Endothelial cell of umbilical vein (primary cell): ENCODE measurements around the gene TMEM126A.

Experiments used
- CTCF ChIP-seq, 2 donors: IDR thresholded peaks; 1 replicate in 1 of 2; 2 replicates in 1 of 2; pipeline ENCODE4 v1.5.1; 2011; ENCODE audit warnings: low read length in 2 of 2, mild to moderate bottlenecking in 2 of 2, moderate library complexity in 2 of 2, control low read depth in 1 of 2, inconsistent platforms in 1 of 2, low read depth in 1 of 2; ENCODE audit not compliant: insufficient read depth in 1 of 2; ENCODE audit errors: extremely low read depth in 1 of 2
- EZH2 ChIP-seq: IDR thresholded peaks from 2 replicates; pipeline ENCODE4 v1.6.1; 2012; ENCODE audit warnings: borderline replicate concordance, low read depth, mild to moderate bottlenecking, moderate library complexity, low read length, inconsistent platforms; ENCODE audit not compliant: severe bottlenecking
- GATA2 ChIP-seq: IDR thresholded peaks from 2 replicates; pipeline ENCODE4 v1.7.0; 2011; ENCODE audit warnings: low read depth, mild to moderate bottlenecking, moderate library complexity, mixed read lengths, low read length; ENCODE audit not compliant: insufficient read length, insufficient read depth
- MAX ChIP-seq: IDR thresholded peaks from 2 replicates; pipeline ENCODE4 v1.6.1; 2011; ENCODE audit not compliant: insufficient read depth, insufficient read length
- MYC ChIP-seq: IDR thresholded peaks from one replicate; pipeline ENCODE4 v1.6.1; 2011; ENCODE audit warnings: mild to moderate bottlenecking, low read depth, low read length
- POLR2A ChIP-seq: IDR thresholded peaks from 2 replicates; pipeline ENCODE4 v1.6.1; 2012; ENCODE audit warnings: low read depth, mild to moderate bottlenecking, control low read depth, low read length
- POLR2AphosphoS5 ChIP-seq: IDR thresholded peaks from 2 replicates; pipeline ENCODE4 v1.6.1; 2012; ENCODE audit warnings: low read depth, mild to moderate bottlenecking, control low read depth, low read length, moderate library complexity; ENCODE audit not compliant: insufficient read depth

GRCh38 chr11:85698195-85698594 is 50.4 kb downstream of the TMEM126A start:
- TF ChIP-seq CTCF (IDR thresholded peaks at IDR 0.05; ENCODE audit: extremely low read depth in 1 of 2, insufficient read depth in 1 of 2, low read depth in 1 of 2, low read length in 2 of 2) (no peak), POLR2A (no peak), POLR2AphosphoS5 (no peak), MYC (no peak), EZH2 (no peak), GATA2 (no peak), MAX (no peak)
